Caco-2 (cell line): ENCODE measurements around the gene HAO1. TPM values are rescaled to one million over a fixed set of nuclear protein-coding genes. Genes with fewer than 3 reads are reported as not detected.

ENCODE experiments used
- BruUV-seq: library from RNA; stranded (reverse); fragments of 400-500 nt; replicated peaks from 2 replicates; lab custom pipeline; 2021; lab: Mats Ljungman, UMichigan
- CTCF ChIA-PET: fragments of 300-600 bp; sonication (Branson Sonifier 250); formaldehyde crosslinking; loops from one replicate; lab custom pipeline; 2022; ENCODE audit warnings: antibody characterized with exemption; lab: Charles Lee
- POLR2A ChIA-PET: fragments of 300-600 bp; sonication (Branson Sonifier 250); formaldehyde crosslinking; loops from one replicate; lab custom pipeline; 2022; ENCODE audit warnings: antibody characterized with exemption; lab: Charles Lee
- DNase-seq, 2 experiments: peaks; one replicate each; pipeline versions ENCODE4 v3.0.0 to v3.0.0-alpha.2; 2020 to 2022
- H3K27me3 ChIP-seq: replicated peaks from 2 replicates; pipeline ENCODE4 v1.6.0; 2011; ENCODE audit warnings: low read length; ENCODE audit not compliant: control insufficient read depth, insufficient read depth
- H3K36me3 ChIP-seq: 2 replicates; pipeline ENCODE4 v1.5.1; 2011; ENCODE audit warnings: low read length; ENCODE audit not compliant: control insufficient read depth, insufficient read depth
- H3K4me1 ChIP-seq: fragments of 250-450 bp; sonication (Bioruptor Pico); 2 replicates; pipeline ENCODE4 v1.5.1; 2020; ENCODE audit warnings: mild to moderate bottlenecking
- H3K4me3 ChIP-seq: 2 replicates; pipeline ENCODE4 v1.5.1; 2011; ENCODE audit warnings: low read depth, mild to moderate bottlenecking, control low read depth, low read length
- H3K9me3 ChIP-seq: fragments of 250-450 bp; sonication (Bioruptor Pico); 2 replicates; pipeline ENCODE4 v1.5.1; 2020; ENCODE audit warnings: mild to moderate bottlenecking, moderate library complexity
- H3K27ac Mint-ChIP-seq: one replicate; pipeline ENCODE4 v1.8.0; 2022; ENCODE audit warnings: mixed read lengths; ENCODE audit not compliant: unreplicated experiment
- H3K27me3 Mint-ChIP-seq: one replicate; pipeline ENCODE4 v1.8.0; 2022; ENCODE audit warnings: mixed read lengths; ENCODE audit not compliant: insufficient read depth, unreplicated experiment
- H3K36me3 Mint-ChIP-seq: one replicate; pipeline ENCODE4 v1.8.0; 2022; ENCODE audit warnings: mild to moderate bottlenecking, mixed read lengths; ENCODE audit not compliant: insufficient read depth, unreplicated experiment
- H3K4me1 Mint-ChIP-seq: one replicate; pipeline ENCODE4 v1.8.0; 2022; ENCODE audit warnings: low read depth, mixed read lengths; ENCODE audit not compliant: unreplicated experiment
- H3K4me3 Mint-ChIP-seq: one replicate; pipeline ENCODE4 v1.8.0; 2022; ENCODE audit warnings: mild to moderate bottlenecking, moderate library complexity, mixed read lengths; ENCODE audit not compliant: unreplicated experiment
- H3K9me3 Mint-ChIP-seq: one replicate; pipeline ENCODE4 v1.8.0; 2022; ENCODE audit warnings: mixed read lengths; ENCODE audit not compliant: unreplicated experiment
- CTCF ChIP-seq, 2 experiments: fragments of 200-600 bp in 1 of 2; IDR thresholded peaks; 1 replicate in 1 of 2; 2 replicates in 1 of 2; pipeline versions ENCODE4 v1.5.1 to v1.8.0; 2011 to 2022; ENCODE audit warnings: antibody characterized with exemption in 1 of 2, control low read depth in 1 of 2, inconsistent platforms in 1 of 2, low read depth in 1 of 2, low read length in 1 of 2, mild to moderate bottlenecking in 1 of 2, moderate library complexity in 1 of 2; ENCODE audit not compliant: insufficient read depth in 1 of 2, severe bottlenecking in 1 of 2, unreplicated experiment in 1 of 2
- intact Hi-C: fragments of 100-400 bp; cut with micrococcal nuclease; formaldehyde crosslinking; loops from one replicate; pipeline ENCODE4 v1.10.0; 2022; ENCODE audit not compliant: unreplicated experiment
- total RNA-seq: library from RNA; stranded (reverse); gene quantifications from 2 replicates; pipeline ENCODE4 v1.2.3, GENCODE V29; 2022

HAO1 gene
- total RNA-seq, 1 experiment from 2014 or later: not detected

GRCh38 chr20:7971536-7972280 is 31.4 kb upstream of the HAO1 start:
- H3K36me3 Mint-ChIP-seq: no peaks in the 10 kb centered on the region
- no peaks in the 10 kb centered on the region for H3K36me3 ChIP-seq
- ChIA-PET CTCF (no interaction called here), POLR2A (no interaction called here)
- H3K9me3 Mint-ChIP-seq: no peaks in the 10 kb centered on the region
- H3K27me3 ChIP-seq: no peaks in the 10 kb centered on the region
- H3K27ac Mint-ChIP-seq: no peak overlapping the region
- no TSS peak for BruUV-seq
- H3K4me1 Mint-ChIP-seq: no peaks in the 10 kb centered on the region
- DNase-seq: no peak
- H3K27me3 Mint-ChIP-seq: peaks cover 7% of the 10 kb centered on the region
- H3K4me1 ChIP-seq: no peaks in the 10 kb centered on the region
- intact Hi-C loops: no loop called here
- H3K4me3 Mint-ChIP-seq: no peak overlapping the region
- H3K9me3 ChIP-seq: no peaks in the 10 kb centered on the region
- TF ChIP-seq CTCF (IDR thresholded peaks at IDR 0.05; ENCODE audit: insufficient read depth in 1 of 2, low read depth in 1 of 2, low read length in 1 of 2, severe bottlenecking in 1 of 2, unreplicated experiment in 1 of 2): no peak
- no peak overlapping the region for H3K4me3 ChIP-seq

- Histone ChIP-seq H3K4me3 (no peak overlapping the region), H3K9me3 (no peaks in the 10 kb centered on the region), H3K36me3 (no peaks in the 10 kb centered on the region), H3K27me3 (no peaks in the 10 kb centered on the region), H3K4me1 (no peaks in the 10 kb centered on the region)
- no peak overlapping the region for H3K27ac Mint-ChIP-seq
- DNase-seq: no peak
- no peak for TF ChIP-seq CTCF (IDR thresholded peaks at IDR 0.05; ENCODE audit: insufficient read depth in 1 of 2, low read depth in 1 of 2, low read length in 1 of 2, severe bottlenecking in 1 of 2, unreplicated experiment in 1 of 2)
- no peaks in the 10 kb centered on the region for H3K4me1 Mint-ChIP-seq
- H3K9me3 Mint-ChIP-seq: no peaks in the 10 kb centered on the region
- ChIA-PET POLR2A (no interaction called here), CTCF (interaction anchor here (0.6 kb wide), 1 partner anchor 284 kb away, joined by 3 read pairs; no protein-coding TSS in a partner anchor)
- H3K36me3 Mint-ChIP-seq: no peaks in the 10 kb centered on the region
- no TSS peak for BruUV-seq
- no peak overlapping the region for H3K4me3 Mint-ChIP-seq
- intact Hi-C loops: no loop called here
- H3K27me3 Mint-ChIP-seq: peaks cover 7% of the 10 kb centered on the region
Observed at GRCh38 chr20:7967199-7967844, 27.1 kb upstream of the HAO1 start.

- H3K4me1 Mint-ChIP-seq: no peaks in the 10 kb centered on the region
- H3K9me3 Mint-ChIP-seq: no peaks in the 10 kb centered on the region
- H3K27me3 ChIP-seq: no peaks in the 10 kb centered on the region
- no peaks in the 10 kb centered on the region for H3K4me1 ChIP-seq
- no peak for DNase-seq
- TF ChIP-seq CTCF (IDR thresholded peaks at IDR 0.05; ENCODE audit: insufficient read depth in 1 of 2, low read depth in 1 of 2, low read length in 1 of 2, severe bottlenecking in 1 of 2, unreplicated experiment in 1 of 2): no peak
- intact Hi-C loops: no loop called here
- H3K27ac Mint-ChIP-seq: no peak overlapping the region
- no peaks in the 10 kb centered on the region for H3K36me3 Mint-ChIP-seq
- no TSS peak for BruUV-seq
- peaks cover 7% of the 10 kb centered on the region for H3K27me3 Mint-ChIP-seq
- no peak overlapping the region for H3K4me3 ChIP-seq
- H3K36me3 ChIP-seq: no peaks in the 10 kb centered on the region
- H3K9me3 ChIP-seq: no peaks in the 10 kb centered on the region
- CTCF ChIA-PET: no interaction called here
- no peak overlapping the region for H3K4me3 Mint-ChIP-seq
- POLR2A ChIA-PET: no interaction called here
Observed at GRCh38 chr20:7966176-7966575, 25.9 kb upstream of the HAO1 start.
